Bronchial epithelial cell (primary cell): Measurements from ENCODE around the gene CDX2. TPM values are rescaled to one million over a fixed set of nuclear protein-coding genes. Genes with fewer than 3 reads are reported as not detected.

ENCODE experiments used
- DNase-seq: peaks from one replicate; pipeline ENCODE4 v3.0.0-alpha.2; 2010; ENCODE audit warnings: low read depth
- FAIRE-seq: peaks from 2 replicates; lab custom pipeline; 2011; peaks lifted over from hg19 to GRCh38; lab: Jason Lieb, UNC
- H3K27me3 ChIP-seq: 2 replicates; pipeline ENCODE4 v1.5.1; 2011; ENCODE audit warnings: low read length; ENCODE audit not compliant: control insufficient read depth, insufficient read depth
- H3K36me3 ChIP-seq: 2 replicates; pipeline ENCODE4 v1.5.1; 2011; ENCODE audit warnings: low read length; ENCODE audit not compliant: control insufficient read depth, insufficient read depth
- H3K4me3 ChIP-seq: 2 replicates; pipeline ENCODE4 v1.5.1; 2011; ENCODE audit warnings: mild to moderate bottlenecking, low read depth, low read length, control low read depth
- CTCF ChIP-seq: IDR thresholded peaks from 2 replicates; pipeline ENCODE4 v1.5.1; 2011; ENCODE audit warnings: mild to moderate bottlenecking, moderate library complexity, low read length, control low read depth, inconsistent platforms; ENCODE audit not compliant: insufficient read depth, severe bottlenecking
- total RNA-seq: library from RNA; depleted of rRNA; stranded (reverse); fragments of >200 nt; gene quantifications from 2 replicates; pipeline ENCODE4 v1.2.1, GENCODE V29; 2014

CDX2 gene
- total RNA-seq, 1 donor from 2014 or later: not detected

DNA sequence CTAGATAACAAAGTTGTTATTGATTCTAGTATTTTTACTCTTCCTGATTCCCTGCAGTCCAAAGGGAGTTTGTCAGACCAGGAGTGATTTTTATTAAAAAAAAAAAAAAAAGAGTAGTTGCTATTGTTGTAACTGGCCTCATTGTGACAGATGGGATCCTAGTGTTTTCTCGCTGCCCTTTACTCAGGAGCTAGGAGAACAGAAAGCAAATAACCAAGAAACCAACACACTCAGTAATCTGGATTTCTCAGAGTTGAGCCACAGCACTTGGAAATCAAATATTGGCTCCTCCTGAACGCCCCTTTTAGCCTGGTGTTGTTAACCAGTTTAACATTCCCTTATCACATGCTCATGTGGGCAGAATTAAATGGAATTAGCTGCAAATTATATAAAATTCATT is 57.6 kb downstream of the CDX2 start:
- FAIRE-seq (no peak), DNase-seq (no peak)
- no peak for TF ChIP-seq CTCF
- peaks cover 6% of the 10 kb centered on the region for H3K27me3 ChIP-seq
- H3K36me3 ChIP-seq: no peaks in the 10 kb centered on the region
- H3K4me3 ChIP-seq: no peak overlapping the region

Other genes with a start within 250 kb of the CDX2 start
- gene GSX1, start 176.8 kb downstream of the CDX2 start, total RNA-seq: not detected in 2 replicates
- gene PDX1, start 49.3 kb downstream of the CDX2 start, total RNA-seq: not detected in 2 replicates
- not detected in 2 replicates for gene URAD, start 19.4 kb upstream of the CDX2 start, total RNA-seq
- not detected in 2 replicates for gene FLT3, start 131.3 kb upstream of the CDX2 start, total RNA-seq
- 11.8 and 12.5 TPM in 2 replicates for gene PAN3, start 169.2 kb upstream of the CDX2 start, total RNA-seq